NCI-H1694 treated with DMSO at 0.1 percent for 48 hours (cell line): ENCODE data around the gene DIRAS1.

Experiments used
- DNase-seq: peaks from one replicate; lab custom pipeline; 2025; lab: John Stamatoyannopoulos, UW

Gene DIRAS1

GRCh38 chr19:2755448-2755705, 34.2 kb upstream of the DIRAS1 start:
- no peak for DNase-seq

- no peak for DNase-seq
These were observed 33.7 kb upstream of the DIRAS1 start for GRCh38 chr19:2754659-2755447.

GRCh38 chr19:2751438-2751830, 30.3 kb upstream of the DIRAS1 start:
- no peak for DNase-seq

GRCh38 chr19:2750808-2751437, 29.8 kb upstream of the DIRAS1 start:
- DNase-seq: no peak

GRCh38 chr19:2747349-2747748, 26.2 kb upstream of the DIRAS1 start:
- DNase-seq: no peak

GRCh38 chr19:2744113-2744512, 22.9 kb upstream of the DIRAS1 start:
- DNase-seq: no peak

- DNase-seq: no peak
These were observed 21.9 kb upstream of the DIRAS1 start for GRCh38 chr19:2743099-2743498.

- DNase-seq: no peak
These were observed 19.1 kb upstream of the DIRAS1 start for GRCh38 chr19:2740314-2740656.

GRCh38 chr19:2739602-2740313, 18.6 kb upstream of the DIRAS1 start, which contains the start of gene SLC39A3:
Gene SLC39A3, minus strand, starts transcription at chr19:2740017. Its CDS starts 2,760 bp downstream, at chr19:2737257.
- peak; percentile 91 for DNase-seq

GRCh38 chr19:2736550-2737190, 15.5 kb upstream of the DIRAS1 start:
- no peak for DNase-seq

- no peak for DNase-seq
These were observed 14.2 kb upstream of the DIRAS1 start for GRCh38 chr19:2735374-2735773.

- DNase-seq: no peak
These were observed 13.6 kb upstream of the DIRAS1 start for GRCh38 chr19:2734589-2735288.

- DNase-seq: no peak
These were observed 12.9 kb upstream of the DIRAS1 start for GRCh38 chr19:2733930-2734588.

- no peak for DNase-seq
These were observed 11.7 kb upstream of the DIRAS1 start for GRCh38 chr19:2732883-2733282.

- DNase-seq: no peak
These were observed 11.1 kb upstream of the DIRAS1 start for GRCh38 chr19:2732157-2732725.

GRCh38 chr19:2731181-2731995, 10.2 kb upstream of the DIRAS1 start:
- no peak for DNase-seq

- DNase-seq: no peak
These were observed 9.0 kb upstream of the DIRAS1 start for GRCh38 chr19:2729943-2730818.

GRCh38 chr19:2728783-2729387, 7.7 kb upstream of the DIRAS1 start:
- DNase-seq: no peak

GRCh38 chr19:2727640-2727944, 6.4 kb upstream of the DIRAS1 start:
- DNase-seq: no peak
